Measurements from ENCODE around the gene ORM2. TPM values are rescaled to one million over a fixed set of nuclear protein-coding genes. Genes with fewer than 3 reads are reported as not detected.

ORM2 gene
- total and polyA plus RNA-seq, 2 of the 4 experiments (the other 2 are of a cell fraction) = not detected

DNA sequence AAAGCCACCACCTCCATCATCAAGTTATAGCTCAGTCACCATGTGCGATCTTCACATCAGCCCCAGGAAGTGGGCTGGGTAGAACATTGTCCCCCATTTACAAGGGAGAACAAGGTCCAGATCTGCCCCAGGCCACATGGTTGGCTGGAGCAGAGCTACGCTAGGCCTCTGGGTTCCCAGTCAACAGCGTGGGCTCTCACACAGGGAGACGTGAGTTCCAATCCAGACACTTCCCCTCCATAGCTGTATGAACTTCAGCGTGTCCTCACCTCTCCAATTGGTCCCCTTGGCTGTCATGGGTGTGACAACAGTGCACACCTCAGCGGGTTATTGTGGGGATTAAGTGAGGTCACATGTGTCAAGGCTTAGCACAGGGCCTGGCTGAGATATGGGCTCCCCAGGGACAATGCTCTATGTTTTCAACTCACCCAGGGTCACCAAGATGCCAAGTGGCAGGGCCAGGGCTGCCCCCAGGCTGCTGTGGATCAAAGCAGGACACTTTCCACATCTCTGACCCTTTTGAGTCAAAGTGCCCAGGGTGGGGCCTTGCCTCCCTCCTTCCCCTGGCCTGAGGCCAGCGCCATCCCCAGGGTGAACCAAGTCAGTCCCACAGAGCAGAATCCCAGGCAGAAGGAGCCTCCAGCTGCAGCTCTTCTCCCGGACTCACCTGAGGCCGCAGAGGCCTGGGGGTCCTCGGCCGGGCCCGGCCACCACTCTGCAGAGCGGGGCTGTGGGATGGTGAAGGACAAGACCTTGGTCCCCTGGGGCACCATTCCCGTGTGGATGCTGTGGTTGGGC, 38.3 kb downstream of the ORM2 start:
- Histone ChIP-seq H3K36me3 (ENCODE audit: control insufficient read depth, insufficient read depth, low read length) (peaks cover 36% of the 10 kb centered on the region), H3K9ac (ENCODE audit: low read depth, low read length) (no peak overlapping the region), H3K4me2 (ENCODE audit: low read depth, low read length) (no peak overlapping the region), H3K4ac (ENCODE audit: low read depth, low read length) (peak overlapping the region; percentile 24; the same call in 1 of the 2 replicates), H3K4me3 (ENCODE audit: insufficient read depth, low read depth, low read length) (no peak overlapping the region), H4K20me1 (ENCODE audit: insufficient read depth, low read length) (no peaks in the 10 kb centered on the region; the same call in 1 of the 2 replicates), H2BK5ac (ENCODE audit: low read depth, low read length, poor library complexity, severe bottlenecking) (no peak overlapping the region), H2BK15ac (ENCODE audit: low read depth, low read length) (peak overlapping the region; percentile 54; the same call in 1 of the 3 replicates), H3K23ac (ENCODE audit: low read depth, low read length) (no peak overlapping the region), H3K18ac (ENCODE audit: low read depth, low read length) (no peak overlapping the region), H3K27ac (ENCODE audit: insufficient read depth, low read length) (0 out of 2 replicates have a peak overlapping the region, but pooled peaks have one; percentile 3), H3K4me1 (ENCODE audit: control insufficient read depth, insufficient read depth, low read length) (peaks cover 16% of the 10 kb centered on the region), H3K9me1 (ENCODE audit: insufficient read depth, low read length) (peaks cover 20% of the 10 kb centered on the region), H3K56ac (ENCODE audit: extremely low read depth, insufficient read depth, low read length) (no peak overlapping the region), H2BK20ac (ENCODE audit: low read depth, low read length) (no peak overlapping the region; the same call in none of the 2 replicates), H4K5ac (ENCODE audit: low read depth, low read length) (no peak overlapping the region), H4K91ac (ENCODE audit: insufficient read depth, low read depth, low read length) (peak overlapping the region; percentile 50; the same call in 1 of the 2 replicates), H2AK5ac (ENCODE audit: low read depth, low read length) (peak overlapping the region; percentile 42), H3K14ac (replicated peaks; ENCODE audit: low read depth, low read length) (no peak overlapping the region), H4K8ac (ENCODE audit: low read depth in 2 of 2, low read length in 2 of 2) (0 out of 4 replicates have a peak overlapping the region, but pooled peaks of 1 of the 2 experiments have one; percentile 7), H3K79me1 (ENCODE audit: low read depth in 1 of 2, low read length in 2 of 2) (peaks cover 6 to 19% of the 10 kb centered on the region in 2 experiments; a peak in 3 of 4 replicates), H2AK9ac (replicated peaks; ENCODE audit: low read depth, low read length, poor library complexity) (peak overlapping the region; percentile 44), H2AFZ (replicated peaks; ENCODE audit: low read length, poor library complexity) (no peak overlapping the region), H3K9me3 (ENCODE audit: control insufficient read depth, insufficient read depth, low read length) (no peaks in the 10 kb centered on the region), H3K27me3 (ENCODE audit: control insufficient read depth, insufficient read depth, low read length) (no peaks in the 10 kb centered on the region), H2BK120ac (ENCODE audit: low read depth, low read length) (no peak overlapping the region)
- TF ChIP-seq NFE2L2 (IDR thresholded peaks at IDR 0.05; ENCODE audit: low read depth, low read length) (no peak), POLR2A (IDR thresholded peaks at IDR 0.05; ENCODE audit: low read depth, low read length) (no peak), RAD21 (IDR thresholded peaks at IDR 0.05; ENCODE audit: low read length) (no peak), CEBPB (IDR thresholded peaks at IDR 0.05; ENCODE audit: low read depth, low read length) (no peak), BHLHE40 (IDR thresholded peaks at IDR 0.05; ENCODE audit: low read depth, low read length) (no peak), SMC3 (IDR thresholded peaks at IDR 0.05; ENCODE audit: low read depth, low read length) (no peak), RCOR1 (IDR thresholded peaks at IDR 0.05; ENCODE audit: insufficient replicate concordance, low read length) (no peak), CHD1 (IDR thresholded peaks at IDR 0.05; ENCODE audit: low read depth, low read length) (no peak)
- TF ChIP-seq, protein P1, sequence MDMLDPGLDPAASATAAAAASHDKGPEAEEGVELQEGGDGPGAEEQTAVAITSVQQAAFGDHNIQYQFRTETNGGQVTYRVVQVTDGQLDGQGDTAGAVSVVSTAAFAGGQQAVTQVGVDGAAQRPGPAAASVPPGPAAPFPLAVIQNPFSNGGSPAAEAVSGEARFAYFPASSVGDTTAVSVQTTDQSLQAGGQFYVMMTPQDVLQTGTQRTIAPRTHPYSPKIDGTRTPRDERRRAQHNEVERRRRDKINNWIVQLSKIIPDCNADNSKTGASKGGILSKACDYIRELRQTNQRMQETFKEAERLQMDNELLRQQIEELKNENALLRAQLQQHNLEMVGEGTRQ (IDR thresholded peaks at IDR 0.05; ENCODE audit: low read depth, low read length) = no peak
- TF ChIP-seq, protein P2, sequence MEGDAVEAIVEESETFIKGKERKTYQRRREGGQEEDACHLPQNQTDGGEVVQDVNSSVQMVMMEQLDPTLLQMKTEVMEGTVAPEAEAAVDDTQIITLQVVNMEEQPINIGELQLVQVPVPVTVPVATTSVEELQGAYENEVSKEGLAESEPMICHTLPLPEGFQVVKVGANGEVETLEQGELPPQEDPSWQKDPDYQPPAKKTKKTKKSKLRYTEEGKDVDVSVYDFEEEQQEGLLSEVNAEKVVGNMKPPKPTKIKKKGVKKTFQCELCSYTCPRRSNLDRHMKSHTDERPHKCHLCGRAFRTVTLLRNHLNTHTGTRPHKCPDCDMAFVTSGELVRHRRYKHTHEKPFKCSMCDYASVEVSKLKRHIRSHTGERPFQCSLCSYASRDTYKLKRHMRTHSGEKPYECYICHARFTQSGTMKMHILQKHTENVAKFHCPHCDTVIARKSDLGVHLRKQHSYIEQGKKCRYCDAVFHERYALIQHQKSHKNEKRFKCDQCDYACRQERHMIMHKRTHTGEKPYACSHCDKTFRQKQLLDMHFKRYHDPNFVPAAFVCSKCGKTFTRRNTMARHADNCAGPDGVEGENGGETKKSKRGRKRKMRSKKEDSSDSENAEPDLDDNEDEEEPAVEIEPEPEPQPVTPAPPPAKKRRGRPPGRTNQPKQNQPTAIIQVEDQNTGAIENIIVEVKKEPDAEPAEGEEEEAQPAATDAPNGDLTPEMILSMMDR (conservative IDR thresholded peaks at IDR 0.05; ENCODE audit: low read depth, low read length) = no peak
- TF ChIP-seq, protein P3, sequence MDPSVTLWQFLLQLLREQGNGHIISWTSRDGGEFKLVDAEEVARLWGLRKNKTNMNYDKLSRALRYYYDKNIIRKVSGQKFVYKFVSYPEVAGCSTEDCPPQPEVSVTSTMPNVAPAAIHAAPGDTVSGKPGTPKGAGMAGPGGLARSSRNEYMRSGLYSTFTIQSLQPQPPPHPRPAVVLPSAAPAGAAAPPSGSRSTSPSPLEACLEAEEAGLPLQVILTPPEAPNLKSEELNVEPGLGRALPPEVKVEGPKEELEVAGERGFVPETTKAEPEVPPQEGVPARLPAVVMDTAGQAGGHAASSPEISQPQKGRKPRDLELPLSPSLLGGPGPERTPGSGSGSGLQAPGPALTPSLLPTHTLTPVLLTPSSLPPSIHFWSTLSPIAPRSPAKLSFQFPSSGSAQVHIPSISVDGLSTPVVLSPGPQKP (IDR thresholded peaks at IDR 0.05; ENCODE audit: borderline replicate concordance, low read depth, low read length) = no peak
- DNase-seq (no peak), ATAC-seq (ENCODE audit: low read depth) (no peak)
- POLR2A ChIA-PET (ENCODE audit: unreplicated experiment) = no interaction called here
- CTCF ChIA-PET = no interaction called here
- intact Hi-C loops (cut with micrococcal nuclease) = no loop called here
- in situ Hi-C loops (cut with MboI; ENCODE audit: low sequenced_read_pairs) = no loop called here
- WGBS, 2 experiments (ENCODE audit: extremely low coverage in 2 of 2, insufficient read length in 1 of 2) = 40% methylated on average over 1 of the region's 14 CpGs; no CpG with 5 or more reads in 1 of the 2 experiments
- dilution Hi-C loops (cut with HindIII; ENCODE audit: low sequenced_read_pairs, unreplicated experiment) = no loop called here
- BruUV-seq (replicated peaks) = no TSS peak

Measured in IMR-90 (cell line).